Activated CD8-positive, alpha-beta memory T cell treated with anti-CD3 and anti-CD28 coated beads, Interleukin-2, amount 50 U/mL, for 4 hours (primary cell): ENCODE measurements around the gene ZEB2.

ENCODE experiments used
- DNase-seq: peaks from one replicate; pipeline ENCODE4 v3.0.0-alpha.2; 2020

ZEB2 gene

GRCh38 chr2:144512470-144512869, 7.4 kb downstream of the ZEB2 start:
- no peak for DNase-seq

- DNase-seq: no peak
Observed at GRCh38 chr2:144511937-144512336, 8.0 kb downstream of the ZEB2 start.

- DNase-seq: no peak
Observed at GRCh38 chr2:144511226-144511810, 8.6 kb downstream of the ZEB2 start.

- DNase-seq: no peak
Observed at GRCh38 chr2:144510294-144510991, 9.5 kb downstream of the ZEB2 start.

GRCh38 chr2:144509879-144510221, 10.1 kb downstream of the ZEB2 start:
- no peak for DNase-seq

GRCh38 chr2:144509001-144509878, 10.7 kb downstream of the ZEB2 start:
- no peak for DNase-seq

GRCh38 chr2:144508172-144508851, 11.6 kb downstream of the ZEB2 start:
- DNase-seq: no peak

- DNase-seq: no peak
Observed at GRCh38 chr2:144507441-144508171, 12.3 kb downstream of the ZEB2 start.

- no peak for DNase-seq
Observed at GRCh38 chr2:144505245-144505831, 14.6 kb downstream of the ZEB2 start.

- DNase-seq: no peak
Observed at GRCh38 chr2:144504218-144504641, 15.7 kb downstream of the ZEB2 start.

GRCh38 chr2:144503242-144503641, 16.7 kb downstream of the ZEB2 start:
- DNase-seq: no peak

- no peak for DNase-seq
Observed at GRCh38 chr2:144502369-144502768, 17.6 kb downstream of the ZEB2 start.

- DNase-seq: no peak
Observed at GRCh38 chr2:144501627-144502026, 18.3 kb downstream of the ZEB2 start.

- no peak for DNase-seq
Observed at GRCh38 chr2:144501118-144501517, 18.8 kb downstream of the ZEB2 start.

GRCh38 chr2:144500563-144500962, 19.4 kb downstream of the ZEB2 start:
- DNase-seq: no peak

- DNase-seq: no peak
Observed at GRCh38 chr2:144498277-144498676, 21.6 kb downstream of the ZEB2 start.

GRCh38 chr2:144496977-144497598, 22.8 kb downstream of the ZEB2 start:
- no peak for DNase-seq

GRCh38 chr2:144496092-144496976, 23.6 kb downstream of the ZEB2 start:
- no peak for DNase-seq

GRCh38 chr2:144495227-144496091, 24.5 kb downstream of the ZEB2 start:
- no peak for DNase-seq
